H1 (cell line): ENCODE measurements around the gene EPS8. TPM values are rescaled to one million over a fixed set of nuclear protein-coding genes. Genes with fewer than 3 reads are reported as not detected.

Source experiments
- BACH1 ChIP-seq: IDR thresholded peaks from 2 replicates; pipeline ENCODE4 v1.6.1; 2012; ENCODE audit warnings: low read length, improper control_type of control experiment
- JUND ChIP-seq: IDR thresholded peaks from 2 replicates; pipeline ENCODE4 v1.6.1; 2011; ENCODE audit warnings: mild to moderate bottlenecking, improper control_type of control experiment, low read length
- POU5F1 ChIP-seq: IDR thresholded peaks from 2 replicates; pipeline ENCODE4 v1.6.1; 2011; ENCODE audit warnings: low read depth, mild to moderate bottlenecking, low read length, moderate library complexity
- RAD21 ChIP-seq, 2 experiments: IDR thresholded peaks in 1 of 2; conservative IDR thresholded peaks in 1 of 2; 2 replicates each; pipeline ENCODE4 v1.6.1; 2011; ENCODE audit warnings: low read depth in 2 of 2, low read length in 2 of 2, improper control_type of control experiment in 1 of 2, inconsistent platforms in 1 of 2, mild to moderate bottlenecking in 1 of 2, moderate library complexity in 1 of 2
- SP2 ChIP-seq: IDR thresholded peaks from 2 replicates; pipeline ENCODE4 v1.6.1; 2012; ENCODE audit warnings: mild to moderate bottlenecking, low read length, inconsistent platforms
- TEAD4 ChIP-seq: IDR thresholded peaks from 2 replicates; pipeline ENCODE4 v1.6.1; 2012; ENCODE audit warnings: low read depth, low read length, inconsistent platforms, mixed read lengths
- polyA plus RNA-seq, 7 experiments: library from polyadenylated mRNA; depleted of rRNA in 3 of 7; stranded (reverse) in 5 of 7; unstranded in 2 of 7; fragments of >200 nt in 5 of 7; fragments of 200-250 nt in 2 of 7; gene quantifications; 1 replicate in 5 of 7; 2 replicates in 1 of 7; 4 replicates in 1 of 7; pipeline versions ENCODE4 v1.2.1 to v1.2.3, GENCODE V29; 2011 to 2013; ENCODE audit warnings: missing spikeins in 2 of 7, mixed read lengths in 2 of 7
- total RNA-seq: library from RNA; stranded (reverse); fragmentation: NEBNext Ultra II Directional; extraction: Animal tissue kit (Norgen Biotek cat#: 25700); gene quantifications from 2 replicates; pipeline ENCODE4 v1.2.1, GENCODE V29; 2021

The EPS8 gene
- total and polyA plus RNA-seq, 2 of the 8 experiments (the other 6 are each of a cell fraction or from before 2014, with no cell fraction given): 3.0 to 4.6 TPM

DNA sequence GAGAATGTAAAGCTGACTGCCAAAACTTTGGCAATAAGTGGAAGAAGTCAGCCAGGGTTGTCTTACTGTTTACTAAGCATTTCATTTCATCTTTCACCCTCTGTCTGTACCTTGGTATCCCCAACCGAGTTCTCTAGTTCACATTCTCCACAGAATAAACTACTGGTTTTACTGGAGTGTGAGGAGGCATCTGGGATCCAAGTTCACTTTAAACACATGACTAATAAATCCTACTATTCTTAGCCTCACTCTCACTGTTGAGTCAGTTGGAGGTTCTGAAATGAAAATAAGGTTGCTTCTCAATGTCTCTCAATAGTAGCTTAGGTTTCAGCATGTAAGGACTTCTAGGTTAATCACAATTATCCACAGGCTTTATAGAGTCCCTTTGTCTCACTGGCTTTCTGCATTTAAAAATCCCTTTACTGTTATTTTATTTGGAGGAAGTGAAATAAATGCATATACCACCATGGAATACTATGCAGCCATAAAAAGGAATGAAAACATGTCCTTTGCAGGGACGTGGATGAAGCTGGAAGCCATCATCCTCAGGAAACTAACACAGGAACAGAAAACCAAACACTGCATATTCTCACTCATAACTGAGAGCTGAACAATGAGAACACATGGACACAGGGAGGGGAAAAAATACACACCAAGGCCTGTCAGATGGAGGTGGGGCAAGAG is 95.8 kb downstream of the EPS8 start (continued):
- TF ChIP-seq RAD21 (IDR thresholded peaks at IDR 0.05 in 1 of 2, conservative IDR thresholded peaks at IDR 0.05 in 1 of 2; ENCODE audit: low read depth in 2 of 2, low read length in 2 of 2): no peak
- no peak for TF ChIP-seq SP2
- TF ChIP-seq TEAD4: no peak
- TF ChIP-seq JUND: no peak
- no peak for TF ChIP-seq BACH1
- TF ChIP-seq POU5F1: no peak
